Measurements from ENCODE around the gene CCDC51. TPM values are rescaled to one million over a fixed set of nuclear protein-coding genes. Genes with fewer than 3 reads are reported as not detected.

CCDC51 gene
- total RNA-seq, 1 experiment from 2014 or later = 31.9 TPM

DNA sequence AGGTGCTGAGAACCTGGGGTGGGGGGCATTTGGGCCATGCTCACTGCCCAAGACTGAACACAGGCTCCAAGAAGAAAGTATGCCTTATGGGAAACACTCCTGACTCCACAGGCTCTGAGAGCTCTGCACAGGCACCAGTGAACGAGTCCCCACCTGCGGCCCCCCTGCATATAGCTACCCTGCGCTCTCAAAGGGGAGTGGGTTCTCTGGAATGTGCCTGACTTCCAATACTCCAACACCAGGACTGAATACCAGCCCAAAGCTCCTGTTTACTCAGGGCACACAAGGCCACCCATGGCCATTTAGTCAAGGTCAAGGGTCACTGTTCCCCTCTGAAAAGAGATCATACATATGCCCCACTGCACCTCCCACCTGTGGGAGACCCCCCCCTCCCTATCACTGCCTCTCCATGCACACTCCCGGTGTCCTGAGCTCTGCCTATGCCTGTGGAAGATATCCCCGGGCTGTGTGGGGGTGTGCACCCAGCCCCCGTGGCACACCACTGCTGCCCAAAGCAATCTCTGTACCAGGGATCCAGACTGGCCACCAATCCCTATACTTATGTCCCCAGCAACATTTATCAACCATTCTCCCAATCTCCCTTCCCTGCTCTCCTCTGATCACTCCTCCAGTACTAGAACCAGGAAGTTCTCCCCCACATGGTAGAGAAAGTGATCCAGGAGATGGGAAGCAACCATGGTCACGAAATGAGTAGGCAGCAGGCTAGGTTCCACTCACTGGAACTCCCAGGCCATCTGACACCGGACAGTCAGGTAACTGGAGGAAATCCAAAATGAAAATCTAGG is 8.5 kb downstream of the CCDC51 start:
- H3K4me3 Mint-ChIP-seq (ENCODE audit: unreplicated experiment) = peak overlapping the region; percentile 99
- H3K27me3 Mint-ChIP-seq (ENCODE audit: insufficient read depth, unreplicated experiment) = no peaks in the 10 kb centered on the region

DNA sequence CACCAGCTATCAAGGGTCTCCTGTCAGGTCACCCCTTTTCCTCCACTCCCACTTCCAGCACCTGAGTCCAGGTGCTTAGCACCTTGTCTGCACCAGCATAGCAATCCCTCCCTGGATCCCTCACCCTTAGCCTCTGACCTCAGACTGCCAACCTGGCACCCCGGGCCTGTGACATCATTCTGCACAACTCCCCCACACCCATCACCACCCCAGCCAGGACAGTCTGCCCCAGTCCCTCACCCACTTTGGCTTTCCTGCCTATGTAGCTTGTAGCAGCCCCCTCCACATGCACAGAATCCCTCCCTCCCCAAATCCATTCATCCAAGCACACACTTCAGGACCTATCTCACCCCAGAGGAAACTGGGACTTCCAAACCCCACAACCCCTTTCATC is 9.2 kb downstream of the CCDC51 start:
- no peaks in the 10 kb centered on the region for H3K27me3 Mint-ChIP-seq (ENCODE audit: insufficient read depth, unreplicated experiment)
- no TSS peak for BruUV-seq (replicated peaks)
- DNase-seq (ENCODE audit: unreplicated experiment) = no peak
- peak overlapping the region; percentile 98 for H3K27ac Mint-ChIP-seq (ENCODE audit: low read depth, unreplicated experiment)
- H3K4me1 Mint-ChIP-seq (ENCODE audit: insufficient read depth, unreplicated experiment) = peaks cover 65% of the 10 kb centered on the region
- H3K9me3 Mint-ChIP-seq (ENCODE audit: unreplicated experiment) = no peaks in the 10 kb centered on the region
- ChIA-PET POLR2A (interaction anchor here (0.6 to 20.2 kb wide), 13 partner anchors 9 to 205 kb away, joined by 3 to 749 read pairs (median 4); partner anchors contain the start of genes ATRIP, CCDC51, TMA7 and ZNF589), CTCF (interaction anchor here (0.5 to 4.3 kb wide), 5 partner anchors 18 to 1518 kb away, joined by 3 to 31 read pairs (median 5); no protein-coding TSS in a partner anchor)
- TF ChIP-seq, protein P1, sequence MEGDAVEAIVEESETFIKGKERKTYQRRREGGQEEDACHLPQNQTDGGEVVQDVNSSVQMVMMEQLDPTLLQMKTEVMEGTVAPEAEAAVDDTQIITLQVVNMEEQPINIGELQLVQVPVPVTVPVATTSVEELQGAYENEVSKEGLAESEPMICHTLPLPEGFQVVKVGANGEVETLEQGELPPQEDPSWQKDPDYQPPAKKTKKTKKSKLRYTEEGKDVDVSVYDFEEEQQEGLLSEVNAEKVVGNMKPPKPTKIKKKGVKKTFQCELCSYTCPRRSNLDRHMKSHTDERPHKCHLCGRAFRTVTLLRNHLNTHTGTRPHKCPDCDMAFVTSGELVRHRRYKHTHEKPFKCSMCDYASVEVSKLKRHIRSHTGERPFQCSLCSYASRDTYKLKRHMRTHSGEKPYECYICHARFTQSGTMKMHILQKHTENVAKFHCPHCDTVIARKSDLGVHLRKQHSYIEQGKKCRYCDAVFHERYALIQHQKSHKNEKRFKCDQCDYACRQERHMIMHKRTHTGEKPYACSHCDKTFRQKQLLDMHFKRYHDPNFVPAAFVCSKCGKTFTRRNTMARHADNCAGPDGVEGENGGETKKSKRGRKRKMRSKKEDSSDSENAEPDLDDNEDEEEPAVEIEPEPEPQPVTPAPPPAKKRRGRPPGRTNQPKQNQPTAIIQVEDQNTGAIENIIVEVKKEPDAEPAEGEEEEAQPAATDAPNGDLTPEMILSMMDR (IDR thresholded peaks at IDR 0.05; ENCODE audit: unreplicated experiment) = no peak
- intact Hi-C loops (cut with micrococcal nuclease) = no loop called here
- H3K36me3 Mint-ChIP-seq (ENCODE audit: insufficient read depth, unreplicated experiment) = peaks cover 43% of the 10 kb centered on the region
- peak overlapping the region; percentile 99 for H3K4me3 Mint-ChIP-seq (ENCODE audit: unreplicated experiment)

More for the DNA sequence above, 8.5 kb downstream of the CCDC51 start:
- intact Hi-C loops (cut with micrococcal nuclease) = no loop called here
- TF ChIP-seq, protein P1 (IDR thresholded peaks at IDR 0.05; ENCODE audit: unreplicated experiment) = no peak
- POLR2A ChIA-PET = interaction anchor here (0.5 to 20.2 kb wide), 15 partner anchors 8 to 237 kb away, joined by 3 to 749 read pairs (median 10); partner anchors contain the start of genes ATRIP, CCDC51, NME6 and TMA7
- no TSS peak for BruUV-seq (replicated peaks)
- Mint-ChIP-seq H3K36me3 (ENCODE audit: insufficient read depth, unreplicated experiment) (peaks cover 37% of the 10 kb centered on the region), H3K4me1 (ENCODE audit: insufficient read depth, unreplicated experiment) (peaks cover 59% of the 10 kb centered on the region), H3K9me3 (ENCODE audit: unreplicated experiment) (no peaks in the 10 kb centered on the region), H3K27ac (ENCODE audit: low read depth, unreplicated experiment) (peak overlapping the region; percentile 98)
- CTCF ChIA-PET = interaction anchor here (0.5 to 10.7 kb wide), 7 partner anchors 19 to 1517 kb away, joined by 3 to 647 read pairs (median 31); no protein-coding TSS in a partner anchor
- DNase-seq (ENCODE audit: unreplicated experiment) = no peak

DNA sequence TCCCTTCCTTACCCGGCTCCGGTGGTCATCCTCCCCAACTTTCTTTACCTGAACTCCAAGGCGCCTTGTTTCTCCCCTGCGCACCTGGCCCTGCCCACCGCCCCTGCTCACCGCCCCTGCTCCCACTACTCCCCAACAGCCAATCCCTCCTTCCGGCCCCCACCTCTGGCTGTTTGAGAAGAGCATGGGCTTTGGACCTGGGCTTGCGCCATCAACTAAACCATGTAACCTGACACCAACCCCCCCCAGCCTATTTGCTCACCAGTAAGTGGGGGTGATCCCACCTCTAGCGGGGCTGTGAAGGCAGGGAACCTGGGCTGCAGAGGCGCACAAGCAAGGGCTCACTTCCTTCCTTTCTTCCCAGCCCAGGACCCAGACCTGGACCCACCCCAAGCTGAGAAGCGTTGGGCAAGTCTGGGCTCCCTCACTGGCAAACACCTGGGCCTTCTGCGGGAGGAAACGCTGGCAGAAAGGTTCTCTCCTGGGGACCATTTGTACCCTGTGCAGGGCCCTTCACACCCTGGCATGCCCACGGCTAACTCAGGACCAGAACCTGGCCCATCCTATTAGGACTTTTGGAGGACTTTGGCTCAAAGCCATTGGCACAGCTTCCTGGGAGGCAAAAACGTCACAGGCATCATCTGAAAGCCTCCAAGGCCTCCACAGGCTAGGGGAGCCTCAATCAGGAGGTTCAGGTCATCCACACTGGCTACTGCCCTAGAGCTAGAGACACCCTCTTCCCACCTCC is 9.8 kb downstream of the CCDC51 start, which contains the start of gene PLXNB1:
TSS of gene PLXNB1 (minus strand) at position 127 of the 748 bp plus-strand sequence. CDS start 5,475 bp downstream, outside the sequence.
- H3K27ac Mint-ChIP-seq (ENCODE audit: low read depth, unreplicated experiment) = peak within 1 kb of the TSS; percentile 98
- intact Hi-C loops (cut with micrococcal nuclease) = no loop called here

More for the DNA sequence above, 9.8 kb downstream of the CCDC51 start, which contains the start of gene PLXNB1:
- Mint-ChIP-seq H3K36me3 (ENCODE audit: insufficient read depth, unreplicated experiment) (peaks cover 43% of the 10 kb centered on the region), H3K4me3 (ENCODE audit: unreplicated experiment) (peak within 1 kb of the TSS; percentile 99), H3K4me1 (ENCODE audit: insufficient read depth, unreplicated experiment) (peaks cover 68% of the 10 kb centered on the region), H3K27me3 (ENCODE audit: insufficient read depth, unreplicated experiment) (no peaks in the 10 kb centered on the region), H3K9me3 (ENCODE audit: unreplicated experiment) (no peaks in the 10 kb centered on the region)
- BruUV-seq (replicated peaks) = TSS peak; percentile 36
- DNase-seq (ENCODE audit: unreplicated experiment) = peak; percentile 96
- TF ChIP-seq, protein P1 (IDR thresholded peaks at IDR 0.05; ENCODE audit: unreplicated experiment) = no peak
- ChIA-PET POLR2A (interaction anchor here (0.6 to 20.2 kb wide), 16 partner anchors 10 to 265 kb away, joined by 3 to 749 read pairs (median 4); partner anchors contain the start of genes ATRIP, CCDC51, PFKFB4 and SLC26A6), CTCF (interaction anchor here (0.6 to 4.3 kb wide), 4 partner anchors 17 to 251 kb away, joined by 3 to 31 read pairs (median 6); no protein-coding TSS in a partner anchor)

Data from MCF 10A (cell line).